HEK293 (cell line): ENCODE results near the gene VILL.

Source experiments
- CTCF ChIP-seq: fragments of 450-650 bp; formaldehyde crosslinking; IDR thresholded peaks from 2 replicates; pipeline ENCODE4 v1.5.1; 2016; ENCODE audit warnings: missing biosample characterization, missing genetic modification characterization
- GLI4 ChIP-seq: fragments of 450-650 bp; formaldehyde crosslinking; IDR thresholded peaks from 2 replicates; pipeline ENCODE4 v1.5.1; 2016; ENCODE audit warnings: missing biosample characterization, missing genetic modification characterization
- REST ChIP-seq: fragments of 450-650 bp; formaldehyde crosslinking; IDR thresholded peaks from 2 replicates; pipeline ENCODE4 v1.5.1; 2016; ENCODE audit warnings: missing biosample characterization, missing genetic modification characterization
- SP3 ChIP-seq: fragments of 450-650 bp; formaldehyde crosslinking; IDR thresholded peaks from 2 replicates; pipeline ENCODE4 v1.5.1; 2016; ENCODE audit warnings: missing biosample characterization, missing genetic modification characterization
- YY1 ChIP-seq: fragments of 450-650 bp; formaldehyde crosslinking; IDR thresholded peaks from 2 replicates; pipeline ENCODE4 v1.5.1; 2018; ENCODE audit warnings: missing biosample characterization, missing genetic modification characterization
- ZNF138 ChIP-seq: fragments of 450-650 bp; formaldehyde crosslinking; IDR thresholded peaks from 2 replicates; pipeline ENCODE4 v1.5.1; 2016; ENCODE audit warnings: missing biosample characterization, missing genetic modification characterization, borderline replicate concordance
- ZNF174 ChIP-seq: fragments of 450-650 bp; formaldehyde crosslinking; IDR thresholded peaks from 2 replicates; pipeline ENCODE4 v1.5.0; 2017; ENCODE audit warnings: missing biosample characterization, mild to moderate bottlenecking, missing genetic modification characterization
- ZNF623 ChIP-seq: fragments of 450-650 bp; formaldehyde crosslinking; IDR thresholded peaks from 2 replicates; pipeline ENCODE4 v1.5.1; 2016; ENCODE audit warnings: missing biosample characterization, missing genetic modification characterization
- TF ChIP-seq, protein P1 (sequence below): fragments of 450-650 bp; formaldehyde crosslinking; IDR thresholded peaks from 2 replicates; pipeline ENCODE4 v1.5.1; 2016; ENCODE audit warnings: missing biosample characterization, missing genetic modification characterization
- TF ChIP-seq, protein P2 (sequence below): fragments of 450-650 bp; formaldehyde crosslinking; IDR thresholded peaks from 2 replicates; pipeline ENCODE4 v1.5.1; 2016; ENCODE audit warnings: missing biosample characterization, missing genetic modification characterization, low read depth

GRCh38 chr3:38054499-38055001 lies 64.0 kb downstream of the VILL start:
- TF ChIP-seq ZNF138 (tag by site-specific recombination) (no peak), SP3 (no peak), CTCF (tag by site-specific recombination) (no peak), GLI4 (tag by site-specific recombination) (no peak), ZNF623 (tag by site-specific recombination) (no peak), YY1 (tag by site-specific recombination) (no peak), ZNF174 (no peak), REST (no peak)
- TF ChIP-seq, protein P1, sequence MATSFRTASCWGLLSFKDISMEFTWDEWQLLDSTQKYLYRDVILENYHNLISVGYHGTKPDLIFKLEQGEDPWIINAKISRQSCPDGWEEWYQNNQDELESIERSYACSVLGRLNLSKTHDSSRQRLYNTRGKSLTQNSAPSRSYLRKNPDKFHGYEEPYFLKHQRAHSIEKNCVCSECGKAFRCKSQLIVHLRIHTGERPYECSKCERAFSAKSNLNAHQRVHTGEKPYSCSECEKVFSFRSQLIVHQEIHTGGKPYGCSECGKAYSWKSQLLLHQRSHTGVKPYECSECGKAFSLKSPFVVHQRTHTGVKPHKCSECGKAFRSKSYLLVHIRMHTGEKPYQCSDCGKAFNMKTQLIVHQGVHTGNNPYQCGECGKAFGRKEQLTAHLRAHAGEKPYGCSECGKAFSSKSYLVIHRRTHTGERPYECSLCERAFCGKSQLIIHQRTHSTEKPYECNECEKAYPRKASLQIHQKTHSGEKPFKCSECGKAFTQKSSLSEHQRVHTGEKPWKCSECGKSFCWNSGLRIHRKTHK (tag by site-specific recombination), result no peak
- TF ChIP-seq, protein P2, sequence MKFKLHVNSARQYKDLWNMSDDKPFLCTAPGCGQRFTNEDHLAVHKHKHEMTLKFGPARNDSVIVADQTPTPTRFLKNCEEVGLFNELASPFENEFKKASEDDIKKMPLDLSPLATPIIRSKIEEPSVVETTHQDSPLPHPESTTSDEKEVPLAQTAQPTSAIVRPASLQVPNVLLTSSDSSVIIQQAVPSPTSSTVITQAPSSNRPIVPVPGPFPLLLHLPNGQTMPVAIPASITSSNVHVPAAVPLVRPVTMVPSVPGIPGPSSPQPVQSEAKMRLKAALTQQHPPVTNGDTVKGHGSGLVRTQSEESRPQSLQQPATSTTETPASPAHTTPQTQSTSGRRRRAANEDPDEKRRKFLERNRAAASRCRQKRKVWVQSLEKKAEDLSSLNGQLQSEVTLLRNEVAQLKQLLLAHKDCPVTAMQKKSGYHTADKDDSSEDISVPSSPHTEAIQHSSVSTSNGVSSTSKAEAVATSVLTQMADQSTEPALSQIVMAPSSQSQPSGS (tag by site-specific recombination), result no peak
